Panc1 (cell line): Measurements from ENCODE around the gene ARHGEF17. TPM values are rescaled to one million over a fixed set of nuclear protein-coding genes. Genes with fewer than 3 reads are reported as not detected.

Source experiments
- ATAC-seq: fragments of 200-7000 bp; cut with Tn5 transposase; 2 replicates; pipeline ENCODE4 v1.9.1; 2020; ENCODE audit warnings: mild to moderate bottlenecking, moderate library complexity
- BruUV-seq: library from RNA; stranded (reverse); fragments of 400-500 nt; replicated peaks from 2 replicates; lab custom pipeline; 2021; lab: Mats Ljungman, UMichigan
- CTCF ChIA-PET: fragments of 300-600 bp; sonication (Branson Sonifier 250); formaldehyde crosslinking; loops from one replicate; lab custom pipeline; 2022; ENCODE audit warnings: antibody characterized with exemption; lab: Charles Lee
- POLR2A ChIA-PET: fragments of 300-600 bp; sonication (Branson Sonifier 250); formaldehyde crosslinking; loops from one replicate; lab custom pipeline; 2022; ENCODE audit warnings: antibody characterized with exemption; lab: Charles Lee
- DNase-seq: peaks from one replicate; pipeline ENCODE4 v3.0.0-alpha.2; 2010; ENCODE audit warnings: low read depth, low spot score
- H3K27ac ChIP-seq: 2 replicates; pipeline ENCODE4 v1.5.1; 2011; ENCODE audit warnings: mild to moderate bottlenecking, low read length, inconsistent platforms
- H3K27me3 ChIP-seq: fragments of 200-500 bp; sonication (Bioruptor generic); 2 replicates; pipeline ENCODE4 v1.6.0; 2014; ENCODE audit warnings: low read length, inconsistent platforms; ENCODE audit not compliant: control insufficient read depth, insufficient read depth
- H3K36me3 ChIP-seq: fragments of 200-500 bp; sonication (Bioruptor generic); 2 replicates; pipeline ENCODE4 v1.5.1; 2014; ENCODE audit warnings: inconsistent platforms, mild to moderate bottlenecking, low read length, moderate library complexity; ENCODE audit not compliant: control insufficient read depth, insufficient read depth
- H3K4me1 ChIP-seq: 2 replicates; pipeline ENCODE4 v1.5.1; 2011; ENCODE audit warnings: inconsistent platforms, mild to moderate bottlenecking, low read length, moderate library complexity; ENCODE audit not compliant: control insufficient read depth, insufficient read depth
- H3K4me3 ChIP-seq, 2 experiments: 2 replicates each; pipeline ENCODE4 v1.5.1; 2011 to 2012; ENCODE audit warnings: low read depth in 2 of 2, low read length in 2 of 2, mild to moderate bottlenecking in 2 of 2, inconsistent platforms in 1 of 2, moderate library complexity in 1 of 2
- H3K9me3 ChIP-seq: fragments of 200-500 bp; sonication (Bioruptor generic); 2 replicates; pipeline ENCODE4 v1.5.1; 2014; ENCODE audit warnings: low read depth, mild to moderate bottlenecking, inconsistent platforms, low read length, moderate library complexity; ENCODE audit not compliant: control insufficient read depth, insufficient read depth
- CTCF ChIP-seq: fragments of 450-650 bp; IDR thresholded peaks from 2 replicates; pipeline ENCODE4 v1.5.1; 2017; ENCODE audit warnings: mild to moderate bottlenecking
- POLR2AphosphoS5 ChIP-seq: IDR thresholded peaks from 2 replicates; pipeline ENCODE4 v1.6.1; 2012; ENCODE audit warnings: mild to moderate bottlenecking, low read depth, low read length, moderate library complexity
- REST ChIP-seq, 2 experiments: IDR thresholded peaks; 2 replicates each; pipeline ENCODE4 v1.6.1; 2011 to 2012; ENCODE audit warnings: low read depth in 2 of 2, control low read depth in 1 of 2, low read length in 1 of 2, mild to moderate bottlenecking in 1 of 2, moderate library complexity in 1 of 2; ENCODE audit not compliant: insufficient read depth in 1 of 2
- SIN3A ChIP-seq: IDR thresholded peaks from 2 replicates; pipeline ENCODE4 v1.6.1; 2012; ENCODE audit warnings: low read depth, mild to moderate bottlenecking, low read length, moderate library complexity, borderline replicate concordance; ENCODE audit not compliant: insufficient read depth
- TCF7L2 ChIP-seq: IDR thresholded peaks from 2 replicates; pipeline ENCODE4 v1.6.1; 2011; ENCODE audit warnings: mild to moderate bottlenecking, low read depth, low read length, inconsistent platforms
- in situ Hi-C: cut with HindIII; loops from 2 replicates; pipeline ENCODE4 v1.10.0; 2016; ENCODE audit warnings: low sequenced_read_pairs, low pct_unique_long_range_greater_than_20kb
- intact Hi-C: fragments of 100-400 bp; cut with micrococcal nuclease; formaldehyde crosslinking; loops from one replicate; pipeline ENCODE4 v1.10.0; 2022; ENCODE audit not compliant: unreplicated experiment
- total RNA-seq: library from RNA; stranded (reverse); gene quantifications from one replicate; pipeline ENCODE4 v1.2.1, GENCODE V29; 2021; ENCODE audit not compliant: unreplicated experiment

ARHGEF17 gene
- total RNA-seq, 1 experiment from 2014 or later = 43.2 TPM

GRCh38 chr11:73404048-73404447 lies 96.0 kb downstream of the ARHGEF17 start:
- TF ChIP-seq SIN3A = no peak
- peak; percentile 77 for TF ChIP-seq CTCF
- no peak for TF ChIP-seq POLR2AphosphoS5
- in situ Hi-C loops (no loop called here), intact Hi-C loops (loop anchor here (5.0 kb wide), 1 partner anchor 258 kb away; no protein-coding TSS in a partner anchor)
- no TSS peak for BruUV-seq
- ChIA-PET CTCF (interaction anchor here (1.8 kb wide), 2 partner anchors 53 to 258 kb away, joined by 4 to 5 read pairs; no protein-coding TSS in a partner anchor), POLR2A (no interaction called here)
- Histone ChIP-seq H3K4me3 (no peak overlapping the region), H3K27ac (no peak overlapping the region), H3K4me1 (no peaks in the 10 kb centered on the region), H3K27me3 (no peaks in the 10 kb centered on the region), H3K36me3 (no peaks in the 10 kb centered on the region; the same call in 1 of the 2 replicates), H3K9me3 (no peaks in the 10 kb centered on the region)
- no peak for DNase-seq
- ATAC-seq = peak; percentile 72

GRCh38 chr11:73404506-73405145 lies 96.5 kb downstream of the ARHGEF17 start:
- Histone ChIP-seq H3K4me1 (no peaks in the 10 kb centered on the region), H3K27me3 (no peaks in the 10 kb centered on the region), H3K36me3 (no peaks in the 10 kb centered on the region; the same call in 1 of the 2 replicates), H3K4me3 (no peak overlapping the region), H3K9me3 (no peaks in the 10 kb centered on the region), H3K27ac (no peak overlapping the region)
- ChIA-PET POLR2A (no interaction called here), CTCF (no interaction called here)
- ATAC-seq (no peak), DNase-seq (no peak)
- intact Hi-C loops (loop anchor here (5.0 kb wide), 1 partner anchor 258 kb away; no protein-coding TSS in a partner anchor), in situ Hi-C loops (no loop called here)
- no TSS peak for BruUV-seq
- TF ChIP-seq POLR2AphosphoS5 (no peak), SIN3A (no peak), TCF7L2 (no peak), REST (IDR thresholded peaks at IDR 0.05; ENCODE audit: insufficient read depth in 1 of 2, low read depth in 2 of 2, low read length in 1 of 2) (no peak), CTCF (no peak)
